ENCODE results near the gene RIC8B. TPM values are rescaled to one million over a fixed set of nuclear protein-coding genes. Genes with fewer than 3 reads are reported as not detected.

The RIC8B gene
- total RNA-seq, 2 donors from 2014 or later: 14.9 to 19.0 TPM

- no peak for DNase-seq (ENCODE audit: low spot score)
- Histone ChIP-seq H3K4me3 (no peak overlapping the region), H3K36me3 (no peaks in the 10 kb centered on the region), H3K9me3 (no peaks in the 10 kb centered on the region), H3K27ac (no peak overlapping the region), H3K27me3 (no peaks in the 10 kb centered on the region), H3K4me1 (no peaks in the 10 kb centered on the region)
- TF ChIP-seq CTCF (IDR thresholded peaks at IDR 0.05): no peak
These were observed 24.0 kb upstream of the RIC8B start for GRCh38 chr12:106750524-106750923.

- no peak for TF ChIP-seq CTCF (IDR thresholded peaks at IDR 0.05)
- H3K4me1 ChIP-seq: peaks cover 0 to 15% of the 10 kb centered on the region in 2 donors
- no peak for DNase-seq (ENCODE audit: low spot score)
- no peaks in the 10 kb centered on the region for H3K9me3 ChIP-seq
- no peak overlapping the region for H3K27ac ChIP-seq
- H3K27me3 ChIP-seq: no peaks in the 10 kb centered on the region
- H3K36me3 ChIP-seq: no peaks in the 10 kb centered on the region
- H3K4me3 ChIP-seq: no peak overlapping the region
These were observed 21.0 kb upstream of the RIC8B start for GRCh38 chr12:106753526-106753925.

- Histone ChIP-seq H3K4me1 (peaks cover 0 to 23% of the 10 kb centered on the region in 2 donors), H3K27me3 (no peaks in the 10 kb centered on the region), H3K9me3 (no peaks in the 10 kb centered on the region), H3K27ac (no peak overlapping the region), H3K36me3 (no peaks in the 10 kb centered on the region), H3K4me3 (no peak overlapping the region)
- DNase-seq (ENCODE audit: low spot score): no peak
- no peak for TF ChIP-seq CTCF (IDR thresholded peaks at IDR 0.05)
These were observed 20.2 kb upstream of the RIC8B start for GRCh38 chr12:106754331-106754730.

GRCh38 chr12:106757623-106758348, 16.7 kb upstream of the RIC8B start:
- H3K27me3 ChIP-seq: no peaks in the 10 kb centered on the region
- no peaks in the 10 kb centered on the region for H3K9me3 ChIP-seq
- DNase-seq (ENCODE audit: low spot score): no peak
- H3K4me3 ChIP-seq: no peak overlapping the region
- TF ChIP-seq CTCF (IDR thresholded peaks at IDR 0.05): no peak
- peaks cover 0 to 33% of the 10 kb centered on the region in 2 donors for H3K4me1 ChIP-seq
- peak overlapping the region; percentile 26 to 71 for H3K27ac ChIP-seq
- no peaks in the 10 kb centered on the region for H3K36me3 ChIP-seq

GRCh38 chr12:106758349-106759110, 16.0 kb upstream of the RIC8B start:
- peaks cover 0 to 33% of the 10 kb centered on the region in 2 donors for H3K4me1 ChIP-seq
- no peak for DNase-seq (ENCODE audit: low spot score)
- no peaks in the 10 kb centered on the region for H3K36me3 ChIP-seq
- no peaks in the 10 kb centered on the region for H3K27me3 ChIP-seq
- no peaks in the 10 kb centered on the region for H3K9me3 ChIP-seq
- H3K27ac ChIP-seq: peak overlapping the region; percentile 3 to 71
- H3K4me3 ChIP-seq: no peak overlapping the region
- TF ChIP-seq CTCF (IDR thresholded peaks at IDR 0.05): no peak

All from right atrium auricular region (tissue), 2 donors.